K562 (cell line): ENCODE data around the gene TRMT112. TPM values are rescaled to one million over a fixed set of nuclear protein-coding genes. Genes with fewer than 3 reads are reported as not detected.

ENCODE experiments used
- BCOR ChIP-seq: fragments of 450-650 bp; IDR thresholded peaks from 2 replicates; pipeline ENCODE4 v1.6.1; 2016
- CREB3L1 ChIP-seq: fragments of 450-650 bp; IDR thresholded peaks from 2 replicates; pipeline ENCODE4 v1.6.1; 2014; ENCODE audit warnings: low read depth, mild to moderate bottlenecking, moderate library complexity, borderline replicate concordance
- EGR1 ChIP-seq: fragments of 450-650 bp; conservative IDR thresholded peaks from 2 replicates; pipeline ENCODE4 v1.6.1; 2017; ENCODE audit warnings: mild to moderate bottlenecking
- HLTF ChIP-seq: fragments of 450-650 bp; IDR thresholded peaks from 2 replicates; pipeline ENCODE4 v1.6.1; 2016
- NFATC3 ChIP-seq: fragments of 450-650 bp; IDR thresholded peaks from 2 replicates; pipeline ENCODE4 v1.6.1; 2017; ENCODE audit warnings: mild to moderate bottlenecking
- NFXL1 ChIP-seq: fragments of 450-650 bp; formaldehyde crosslinking; IDR thresholded peaks from 2 replicates; pipeline ENCODE4 v1.4.0; 2021; ENCODE audit warnings: mild to moderate bottlenecking
- NR2C1 ChIP-seq, 2 experiments: fragments of 450-650 bp; IDR thresholded peaks; 2 replicates each; pipeline ENCODE4 v1.6.1; 2017; ENCODE audit warnings: mild to moderate bottlenecking in 2 of 2, antibody characterized with exemption in 1 of 2, inconsistent platforms in 1 of 2, missing compliant biosample characterization in 1 of 2, missing genetic modification characterization in 1 of 2
- YBX1 ChIP-seq: fragments of 450-650 bp; IDR thresholded peaks from 2 replicates; pipeline ENCODE4 v1.7.1; 2016; ENCODE audit warnings: mild to moderate bottlenecking
- ZBTB7A ChIP-seq: IDR thresholded peaks from 2 replicates; pipeline ENCODE4 v1.6.1; 2011; ENCODE audit warnings: low read depth, mild to moderate bottlenecking, low read length, moderate library complexity, borderline replicate concordance; ENCODE audit not compliant: control insufficient read depth
- polyA plus RNA-seq, 8 experiments: library from polyadenylated mRNA; depleted of rRNA in 4 of 8; stranded (reverse) in 5 of 8; unstranded in 3 of 8; fragments of >200 nt; fragmentation: Nextera tagmentation in 2 of 8; fragmentation: Illumina TruSeq in 1 of 8; extraction: Ambion mirVana in 2 of 8; extraction: Trizol in 1 of 8; gene quantifications; 2 replicates each; pipeline versions ENCODE4 v1.2.1 to v1.2.3, GENCODE V29; 2011 to 2014; ENCODE audit warnings: inconsistent platforms in 1 of 8, missing spikeins in 1 of 8
- total RNA-seq, 7 experiments: library from RNA; depleted of rRNA in 6 of 7; stranded (reverse); fragments of >200 nt in 6 of 7; fragmentation: Illumina TruSeq in 2 of 7; extraction: Trizol in 2 of 7; gene quantifications; 2 replicates each; pipeline versions ENCODE4 v1.2.1 to v1.2.3, GENCODE V29; 2011 to 2021; ENCODE audit warnings: low replicate concordance in 1 of 7
- TF ChIP-seq, protein P1 (sequence below): IDR thresholded peaks from 3 replicates; pipeline ENCODE4 v1.6.1; 2011; ENCODE audit warnings: borderline replicate concordance, mild to moderate bottlenecking; ENCODE audit not compliant: insufficient read length, insufficient read depth

Gene TRMT112
- total and polyA plus RNA-seq, 9 of the 15 experiments (the other 6 are each of a cell fraction or from before 2014, with no cell fraction given) = 162 to 444 (median 300) TPM

- TF ChIP-seq, protein P1, sequence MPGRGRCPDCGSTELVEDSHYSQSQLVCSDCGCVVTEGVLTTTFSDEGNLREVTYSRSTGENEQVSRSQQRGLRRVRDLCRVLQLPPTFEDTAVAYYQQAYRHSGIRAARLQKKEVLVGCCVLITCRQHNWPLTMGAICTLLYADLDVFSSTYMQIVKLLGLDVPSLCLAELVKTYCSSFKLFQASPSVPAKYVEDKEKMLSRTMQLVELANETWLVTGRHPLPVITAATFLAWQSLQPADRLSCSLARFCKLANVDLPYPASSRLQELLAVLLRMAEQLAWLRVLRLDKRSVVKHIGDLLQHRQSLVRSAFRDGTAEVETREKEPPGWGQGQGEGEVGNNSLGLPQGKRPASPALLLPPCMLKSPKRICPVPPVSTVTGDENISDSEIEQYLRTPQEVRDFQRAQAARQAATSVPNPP = no peak
- TF ChIP-seq ZBTB7A (no peak), YBX1 (no peak), HLTF (no peak), NFXL1 (CRISPR knock-in tag) (no peak), BCOR (no peak), NFATC3 (no peak), NR2C1 (IDR thresholded peaks at IDR 0.05) (peak; percentile 20; the same call in 1 of the 2 replicates), NR2C1 (tag; IDR thresholded peaks at IDR 0.05) (no peak), EGR1 (peak; percentile 26; the same call in 1 of the 2 replicates), CREB3L1 (no peak)
Observed at GRCh38 chr11:64303109-64304031, 14.0 kb downstream of the TRMT112 start (continued).
